Measurements from ENCODE around the gene FAM174C.

DNA sequence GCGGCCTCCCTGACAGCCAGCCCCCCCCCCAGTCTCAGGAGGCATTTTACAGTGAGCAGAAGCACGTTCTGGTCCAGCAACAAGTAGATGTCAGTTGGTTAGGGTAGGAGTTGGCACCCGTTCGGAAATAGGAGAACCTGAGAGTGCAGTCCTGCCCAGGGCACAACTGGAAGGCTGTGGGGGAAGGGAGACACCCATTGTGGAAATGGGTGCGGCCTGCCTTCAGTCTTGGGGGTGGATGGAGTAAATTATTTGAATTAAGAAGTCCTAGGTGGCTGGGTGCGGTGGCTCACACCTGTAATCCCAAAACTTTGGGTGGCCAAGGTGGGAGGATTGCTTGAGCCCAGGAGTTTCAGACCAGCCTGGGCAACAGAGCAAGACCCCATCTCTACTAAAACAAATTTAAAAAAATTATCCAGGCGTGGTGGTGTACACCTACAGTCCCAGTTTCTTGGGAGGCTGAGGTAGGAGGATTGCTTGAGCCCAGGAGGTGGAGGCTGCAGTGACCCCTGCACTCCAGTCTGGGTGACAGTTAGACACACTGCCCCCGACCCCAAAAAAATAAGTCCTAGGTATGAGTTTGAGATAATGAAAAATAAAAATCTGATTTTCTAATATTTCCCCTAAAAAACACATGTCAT is 5.0 kb upstream of the FAM174C start:
- TF ChIP-seq, protein P1, sequence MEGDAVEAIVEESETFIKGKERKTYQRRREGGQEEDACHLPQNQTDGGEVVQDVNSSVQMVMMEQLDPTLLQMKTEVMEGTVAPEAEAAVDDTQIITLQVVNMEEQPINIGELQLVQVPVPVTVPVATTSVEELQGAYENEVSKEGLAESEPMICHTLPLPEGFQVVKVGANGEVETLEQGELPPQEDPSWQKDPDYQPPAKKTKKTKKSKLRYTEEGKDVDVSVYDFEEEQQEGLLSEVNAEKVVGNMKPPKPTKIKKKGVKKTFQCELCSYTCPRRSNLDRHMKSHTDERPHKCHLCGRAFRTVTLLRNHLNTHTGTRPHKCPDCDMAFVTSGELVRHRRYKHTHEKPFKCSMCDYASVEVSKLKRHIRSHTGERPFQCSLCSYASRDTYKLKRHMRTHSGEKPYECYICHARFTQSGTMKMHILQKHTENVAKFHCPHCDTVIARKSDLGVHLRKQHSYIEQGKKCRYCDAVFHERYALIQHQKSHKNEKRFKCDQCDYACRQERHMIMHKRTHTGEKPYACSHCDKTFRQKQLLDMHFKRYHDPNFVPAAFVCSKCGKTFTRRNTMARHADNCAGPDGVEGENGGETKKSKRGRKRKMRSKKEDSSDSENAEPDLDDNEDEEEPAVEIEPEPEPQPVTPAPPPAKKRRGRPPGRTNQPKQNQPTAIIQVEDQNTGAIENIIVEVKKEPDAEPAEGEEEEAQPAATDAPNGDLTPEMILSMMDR (IDR thresholded peaks at IDR 0.05), result no peak
- no peak for TF ChIP-seq POLR2AphosphoS5 (IDR thresholded peaks at IDR 0.05)
- no peak for TF ChIP-seq POLR2A (IDR thresholded peaks at IDR 0.05)
